Ishikawa (cell line): ENCODE results near the gene C14orf132.

ENCODE experiments used
- CEBPB ChIP-seq: IDR thresholded peaks from 2 replicates; pipeline ENCODE4 v1.6.1; 2012
- CREB1 ChIP-seq: IDR thresholded peaks from 2 replicates; pipeline ENCODE4 v1.6.1; 2012; ENCODE audit warnings: low read depth
- EGR1 ChIP-seq: IDR thresholded peaks from 2 replicates; pipeline ENCODE4 v1.6.1; 2012
- EP300 ChIP-seq: IDR thresholded peaks from 2 replicates; pipeline ENCODE4 v1.6.1; 2012; ENCODE audit warnings: borderline replicate concordance
- FOXM1 ChIP-seq: IDR thresholded peaks from 2 replicates; pipeline ENCODE4 v1.6.1; 2012; ENCODE audit warnings: low read depth, borderline replicate concordance
- MAX ChIP-seq: IDR thresholded peaks from 2 replicates; pipeline ENCODE4 v1.6.1; 2012
- NFIC ChIP-seq: IDR thresholded peaks from 2 replicates; pipeline ENCODE4 v1.6.1; 2012
- RAD21 ChIP-seq: IDR thresholded peaks from 2 replicates; pipeline ENCODE4 v1.6.1; 2012; ENCODE audit warnings: low read depth
- TAF1 ChIP-seq: IDR thresholded peaks from 2 replicates; pipeline ENCODE4 v1.6.1; 2012; ENCODE audit warnings: low read depth, mild to moderate bottlenecking
- TCF12 ChIP-seq: IDR thresholded peaks from 2 replicates; pipeline ENCODE4 v1.6.1; 2012; ENCODE audit warnings: low read depth
- TEAD4 ChIP-seq: IDR thresholded peaks from 2 replicates; pipeline ENCODE4 v1.6.1; 2012
- YY1 ChIP-seq: IDR thresholded peaks from 2 replicates; pipeline ENCODE4 v1.6.1; 2012; ENCODE audit warnings: low read depth
- ZBTB7A ChIP-seq: IDR thresholded peaks from 2 replicates; pipeline ENCODE4 v1.6.1; 2012; ENCODE audit warnings: low read depth
- TF ChIP-seq, protein P1 (sequence below): IDR thresholded peaks from 2 replicates; pipeline ENCODE4 v1.6.1; 2012
- TF ChIP-seq, protein P2 (sequence below): IDR thresholded peaks from 2 replicates; pipeline ENCODE4 v1.6.1; 2012; ENCODE audit warnings: low read depth, mild to moderate bottlenecking

The C14orf132 gene

GRCh38 chr14:96060186-96060933 lies 21.2 kb downstream of the C14orf132 start:
- TF ChIP-seq TEAD4, result no peak
- TF ChIP-seq CREB1, result no peak
- TF ChIP-seq, protein P1, sequence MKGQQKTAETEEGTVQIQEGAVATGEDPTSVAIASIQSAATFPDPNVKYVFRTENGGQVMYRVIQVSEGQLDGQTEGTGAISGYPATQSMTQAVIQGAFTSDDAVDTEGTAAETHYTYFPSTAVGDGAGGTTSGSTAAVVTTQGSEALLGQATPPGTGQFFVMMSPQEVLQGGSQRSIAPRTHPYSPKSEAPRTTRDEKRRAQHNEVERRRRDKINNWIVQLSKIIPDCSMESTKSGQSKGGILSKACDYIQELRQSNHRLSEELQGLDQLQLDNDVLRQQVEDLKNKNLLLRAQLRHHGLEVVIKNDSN, result no peak
- no peak for TF ChIP-seq ZBTB7A
- TF ChIP-seq YY1, result no peak
- no peak for TF ChIP-seq TAF1
- TF ChIP-seq FOXM1, result no peak
- TF ChIP-seq, protein P2, sequence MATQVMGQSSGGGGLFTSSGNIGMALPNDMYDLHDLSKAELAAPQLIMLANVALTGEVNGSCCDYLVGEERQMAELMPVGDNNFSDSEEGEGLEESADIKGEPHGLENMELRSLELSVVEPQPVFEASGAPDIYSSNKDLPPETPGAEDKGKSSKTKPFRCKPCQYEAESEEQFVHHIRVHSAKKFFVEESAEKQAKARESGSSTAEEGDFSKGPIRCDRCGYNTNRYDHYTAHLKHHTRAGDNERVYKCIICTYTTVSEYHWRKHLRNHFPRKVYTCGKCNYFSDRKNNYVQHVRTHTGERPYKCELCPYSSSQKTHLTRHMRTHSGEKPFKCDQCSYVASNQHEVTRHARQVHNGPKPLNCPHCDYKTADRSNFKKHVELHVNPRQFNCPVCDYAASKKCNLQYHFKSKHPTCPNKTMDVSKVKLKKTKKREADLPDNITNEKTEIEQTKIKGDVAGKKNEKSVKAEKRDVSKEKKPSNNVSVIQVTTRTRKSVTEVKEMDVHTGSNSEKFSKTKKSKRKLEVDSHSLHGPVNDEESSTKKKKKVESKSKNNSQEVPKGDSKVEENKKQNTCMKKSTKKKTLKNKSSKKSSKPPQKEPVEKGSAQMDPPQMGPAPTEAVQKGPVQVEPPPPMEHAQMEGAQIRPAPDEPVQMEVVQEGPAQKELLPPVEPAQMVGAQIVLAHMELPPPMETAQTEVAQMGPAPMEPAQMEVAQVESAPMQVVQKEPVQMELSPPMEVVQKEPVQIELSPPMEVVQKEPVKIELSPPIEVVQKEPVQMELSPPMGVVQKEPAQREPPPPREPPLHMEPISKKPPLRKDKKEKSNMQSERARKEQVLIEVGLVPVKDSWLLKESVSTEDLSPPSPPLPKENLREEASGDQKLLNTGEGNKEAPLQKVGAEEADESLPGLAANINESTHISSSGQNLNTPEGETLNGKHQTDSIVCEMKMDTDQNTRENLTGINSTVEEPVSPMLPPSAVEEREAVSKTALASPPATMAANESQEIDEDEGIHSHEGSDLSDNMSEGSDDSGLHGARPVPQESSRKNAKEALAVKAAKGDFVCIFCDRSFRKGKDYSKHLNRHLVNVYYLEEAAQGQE, result no peak
- TF ChIP-seq TCF12, result no peak
- TF ChIP-seq RAD21, result no peak
- no peak for TF ChIP-seq NFIC
- no peak for TF ChIP-seq MAX
- TF ChIP-seq EGR1, result no peak
- TF ChIP-seq CEBPB, result no peak
- TF ChIP-seq EP300, result no peak

DNA sequence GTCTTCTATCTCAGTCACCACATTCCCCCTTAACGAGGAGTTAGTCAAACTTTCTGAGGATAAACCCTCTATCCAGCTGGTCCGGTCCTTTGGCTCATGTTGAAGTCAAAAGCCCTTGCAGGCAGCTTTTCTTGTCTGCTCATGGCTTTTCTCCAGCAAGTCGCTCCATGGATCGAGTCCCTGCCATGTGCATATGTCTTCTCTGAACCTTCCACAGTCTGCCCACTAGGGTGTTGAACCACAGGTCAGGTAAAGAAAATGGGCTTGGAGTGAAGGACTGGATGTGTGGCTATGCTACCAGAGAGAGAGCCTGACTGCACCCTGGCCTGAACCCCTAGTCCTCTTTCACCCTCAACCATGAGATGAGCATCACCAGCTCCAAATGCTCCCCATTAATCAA lies 22.8 kb downstream of the C14orf132 start:
- no peak for TF ChIP-seq MAX
- TF ChIP-seq EP300, result no peak
- no peak for TF ChIP-seq TEAD4
- no peak for TF ChIP-seq FOXM1
- no peak for TF ChIP-seq TAF1
- TF ChIP-seq TCF12, result no peak
- no peak for TF ChIP-seq EGR1
- TF ChIP-seq, protein P2, result no peak
- no peak for TF ChIP-seq RAD21
- no peak for TF ChIP-seq YY1

GRCh38 chr14:96062506-96062905 lies 23.3 kb downstream of the C14orf132 start:
- no peak for TF ChIP-seq YY1
- TF ChIP-seq NFIC, result no peak
- TF ChIP-seq, protein P2, result no peak
- no peak for TF ChIP-seq TEAD4
- no peak for TF ChIP-seq CEBPB
- TF ChIP-seq ZBTB7A, result no peak
- TF ChIP-seq EP300, result no peak
- TF ChIP-seq TCF12, result no peak
- TF ChIP-seq RAD21, result no peak

GRCh38 chr14:96064866-96065265 lies 25.7 kb downstream of the C14orf132 start:
- TF ChIP-seq CREB1 (no peak), TEAD4 (no peak), EGR1 (no peak), NFIC (no peak), RAD21 (no peak), EP300 (no peak), YY1 (no peak), CEBPB (no peak), TCF12 (no peak), ZBTB7A (no peak), MAX (no peak), TAF1 (no peak), FOXM1 (no peak)
- TF ChIP-seq, protein P2, result no peak
- TF ChIP-seq, protein P1, result no peak
